SK-MEL-5 (cell line): Measurements from ENCODE around the gene TPPP. TPM values are rescaled to one million over a fixed set of nuclear protein-coding genes. Genes with fewer than 3 reads are reported as not detected.
"Not testable (repeated sequence)": the region's sequence is repeated elsewhere in the genome, so short reads cannot be mapped to it uniquely, and the experiment has no call there.

Experiments used
- DNase-seq: peaks from one replicate; pipeline ENCODE4 v3.0.0-alpha.2; 2016; ENCODE audit warnings: low read depth, low spot score
- in situ Hi-C: cut with HindIII; loops from 2 replicates; pipeline ENCODE4 v1.10.0; 2016; ENCODE audit warnings: low sequenced_read_pairs, high pct_unique_total_duplicates, low pct_unique_long_range_greater_than_20kb
- total RNA-seq: library from RNA; depleted of rRNA; stranded (reverse); fragments of >200 nt; shearing (Covaris generic); gene quantifications from 2 replicates; pipeline ENCODE4 v1.2.3, GENCODE V29; 2014

TPPP gene
- total RNA-seq, 1 experiment from 2014 or later: 5.1 TPM

DNA sequence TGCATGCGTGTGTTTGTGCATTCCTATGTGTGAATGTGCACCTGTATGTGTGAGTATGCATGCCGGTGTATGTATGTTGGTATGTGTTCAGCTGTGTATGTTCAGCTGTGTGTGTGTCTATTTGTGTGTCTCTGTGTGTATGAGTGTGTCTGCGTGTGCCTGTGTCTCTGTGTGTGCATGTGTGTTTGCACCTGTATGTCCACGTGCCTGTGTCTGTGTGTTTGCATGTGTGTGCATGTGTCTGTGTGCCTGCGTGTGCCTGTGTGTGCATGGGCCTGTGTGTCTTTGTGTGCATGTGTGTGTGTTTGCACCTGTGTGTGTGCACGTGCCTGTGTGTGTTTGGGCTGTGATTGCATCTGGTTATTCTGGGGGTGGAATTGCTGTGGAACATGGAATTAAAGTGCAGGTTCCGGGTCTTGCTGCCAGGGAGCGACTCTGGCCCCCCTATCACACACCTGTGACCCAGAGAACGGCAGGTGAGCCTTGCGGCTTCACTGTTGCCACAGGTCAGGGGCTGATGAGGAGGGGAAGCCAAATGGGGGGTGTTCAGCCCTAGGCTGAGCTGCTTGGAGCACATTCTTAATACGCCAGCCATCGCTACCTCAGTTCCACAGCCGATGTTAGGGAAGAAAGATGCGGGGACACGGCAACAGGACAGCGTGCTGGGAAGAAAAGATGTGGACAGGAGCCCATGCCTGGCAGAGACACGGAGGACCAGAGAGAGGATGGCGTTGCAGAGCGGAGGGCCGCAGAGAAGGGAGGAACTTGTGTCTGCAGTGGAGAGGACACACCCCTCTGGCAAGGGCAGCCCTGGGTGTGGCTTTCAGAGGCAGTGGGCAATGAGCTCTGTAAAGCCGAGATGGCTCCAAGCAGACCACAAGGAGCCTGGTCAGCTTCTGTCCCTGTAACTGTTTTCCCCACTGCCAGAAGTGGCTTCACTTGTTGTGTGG is 3.9 kb upstream of the TPPP start:
- DNase-seq, in situ Hi-C loops: not testable (repeated sequence)

DNA sequence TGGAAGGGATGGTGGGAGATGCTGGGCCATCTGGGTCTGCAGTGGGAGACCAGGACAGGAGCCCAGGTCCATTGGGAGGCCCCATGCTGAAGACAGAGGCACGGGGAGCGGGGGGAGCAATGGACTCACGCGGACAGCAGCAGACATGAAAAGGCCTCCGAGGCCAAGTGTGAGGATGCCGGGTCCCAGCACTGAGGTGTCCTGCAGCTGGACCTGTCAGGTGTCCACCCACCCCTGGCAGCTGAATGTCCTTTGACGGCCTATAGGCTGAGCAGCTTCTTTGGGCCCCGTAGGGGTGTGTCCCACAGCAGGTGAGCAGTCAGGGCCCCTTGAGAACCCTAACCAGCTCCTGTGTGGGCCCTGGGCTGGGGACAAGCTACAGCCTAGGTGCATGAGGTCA is 3.0 kb upstream of the TPPP start:
- DNase-seq, in situ Hi-C loops: not testable (repeated sequence)

DNA sequence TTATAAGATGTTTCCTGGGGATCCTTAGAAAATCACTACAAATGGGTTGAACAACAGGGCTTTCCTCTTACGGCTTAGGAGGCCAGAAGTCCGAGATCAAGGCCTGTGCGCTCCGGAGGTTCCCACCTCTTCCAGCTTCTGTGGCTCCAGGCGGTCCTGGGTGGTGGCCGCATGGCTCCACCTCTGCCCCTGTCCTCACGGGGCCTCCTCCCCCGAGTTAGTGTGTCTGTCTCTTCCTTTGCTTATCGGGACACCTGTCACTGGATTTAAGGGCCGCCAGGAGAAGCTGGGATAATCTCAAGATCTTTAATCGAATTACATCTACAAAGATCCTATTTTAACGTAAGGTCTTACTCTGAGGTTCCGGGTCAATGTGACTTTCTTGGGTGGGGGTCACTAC is 2.3 kb upstream of the TPPP start:
- DNase-seq, in situ Hi-C loops: not testable (repeated sequence)

DNA sequence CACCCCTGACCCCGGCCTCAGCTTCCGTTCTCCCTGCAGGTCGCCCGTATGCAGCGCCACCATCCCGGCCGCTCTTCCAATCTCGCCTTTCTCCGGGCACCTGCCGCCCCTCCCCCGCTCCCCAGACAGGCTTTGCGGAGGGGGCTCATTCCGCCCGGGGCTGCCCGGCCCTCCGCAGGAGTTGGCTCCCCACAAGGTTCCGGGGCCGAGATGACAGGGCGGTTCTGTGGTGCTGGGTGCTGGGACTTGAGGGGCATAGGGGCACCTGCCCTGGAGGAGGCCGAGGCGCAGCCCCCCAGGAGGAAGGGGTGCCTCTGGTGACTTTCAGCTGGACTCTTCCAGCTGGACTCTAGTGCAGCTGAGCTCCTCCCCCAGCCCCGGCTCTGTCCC is 885 bp upstream of the TPPP start:
- DNase-seq, in situ Hi-C loops: not testable (repeated sequence)

DNA sequence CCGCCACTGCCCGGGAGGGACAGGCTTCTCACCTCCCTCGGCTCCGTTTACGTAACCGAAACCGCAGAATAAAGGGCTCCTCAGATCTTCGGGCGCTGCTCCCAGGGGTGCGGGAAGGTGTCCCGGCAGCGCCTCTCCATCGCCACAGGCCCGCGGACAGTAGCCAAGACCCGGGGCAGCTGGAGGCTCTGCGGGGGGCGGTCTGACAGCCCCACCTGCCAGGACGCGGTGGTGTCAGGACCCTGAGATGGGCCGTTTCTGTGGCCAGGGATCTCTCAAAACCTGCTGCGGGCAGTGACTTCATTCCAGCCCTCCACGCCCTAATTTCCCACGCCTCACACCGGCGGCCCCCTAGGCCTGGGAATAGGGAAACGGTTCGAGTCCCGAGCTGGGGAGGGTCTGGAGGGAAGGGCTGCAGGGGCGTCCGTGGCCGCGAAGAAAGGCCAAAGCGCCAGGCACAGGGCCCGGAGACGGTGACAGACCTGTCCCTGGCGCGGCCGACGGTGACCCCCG is 567 bp downstream of the TPPP start:
- in situ Hi-C loops: not testable (repeated sequence)
- peak; percentile 41 for DNase-seq

DNA sequence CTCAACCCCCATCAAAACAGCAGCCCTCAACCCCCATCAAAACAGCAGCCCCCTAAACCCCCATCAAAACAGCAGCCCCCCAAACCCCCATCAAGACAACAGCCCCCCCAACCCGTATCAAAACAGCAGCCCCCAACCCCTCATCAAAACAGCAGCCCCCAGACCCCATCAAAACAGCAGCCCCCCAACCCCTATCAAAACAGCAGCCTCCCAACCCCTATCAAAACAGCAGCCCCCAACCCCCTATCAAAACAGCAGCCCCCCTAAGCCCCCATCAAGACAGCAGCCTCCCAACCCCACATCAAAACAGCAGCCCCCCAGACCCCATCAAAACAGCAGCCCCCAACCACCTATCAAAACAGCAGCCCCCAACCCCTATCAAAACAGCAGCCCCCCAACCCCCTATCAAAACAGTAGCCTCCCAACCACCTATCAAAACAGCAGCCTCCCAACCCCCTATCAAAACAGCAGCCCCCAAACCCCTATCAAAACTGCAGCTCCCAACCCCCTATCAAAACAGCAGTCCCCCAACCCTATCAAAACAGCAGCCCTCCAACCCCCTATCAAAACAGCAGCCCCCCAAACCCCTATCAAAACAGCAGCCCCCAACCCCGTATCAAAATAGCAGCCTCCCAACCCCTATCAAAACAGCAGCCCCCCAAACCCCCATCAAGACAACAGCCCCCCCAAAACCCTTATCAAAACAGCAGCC is 1.2 kb downstream of the TPPP start:
- no peak for DNase-seq
- in situ Hi-C loops: no loop called here

DNA sequence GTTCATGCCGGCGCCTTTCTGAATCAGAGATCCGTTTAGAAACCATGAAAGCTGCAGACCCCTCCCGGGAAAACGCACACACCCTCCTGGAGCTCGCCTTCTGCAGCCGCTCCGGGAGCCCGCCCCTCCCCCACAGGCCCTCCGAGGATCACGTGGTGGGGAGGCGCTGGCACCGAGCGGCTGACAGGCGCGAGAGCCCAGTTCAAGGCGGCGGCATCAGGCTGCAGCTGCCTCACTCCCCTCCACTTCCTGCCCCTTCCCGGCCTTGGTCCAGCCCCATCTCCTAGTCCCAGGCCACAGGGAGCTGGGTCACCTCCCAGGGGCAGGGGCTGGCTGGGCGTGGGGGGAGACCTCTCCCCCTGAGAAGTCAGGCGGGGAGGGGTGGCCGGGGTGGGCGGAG is 2.1 kb downstream of the TPPP start:
- in situ Hi-C loops, DNase-seq: not testable (repeated sequence)

DNA sequence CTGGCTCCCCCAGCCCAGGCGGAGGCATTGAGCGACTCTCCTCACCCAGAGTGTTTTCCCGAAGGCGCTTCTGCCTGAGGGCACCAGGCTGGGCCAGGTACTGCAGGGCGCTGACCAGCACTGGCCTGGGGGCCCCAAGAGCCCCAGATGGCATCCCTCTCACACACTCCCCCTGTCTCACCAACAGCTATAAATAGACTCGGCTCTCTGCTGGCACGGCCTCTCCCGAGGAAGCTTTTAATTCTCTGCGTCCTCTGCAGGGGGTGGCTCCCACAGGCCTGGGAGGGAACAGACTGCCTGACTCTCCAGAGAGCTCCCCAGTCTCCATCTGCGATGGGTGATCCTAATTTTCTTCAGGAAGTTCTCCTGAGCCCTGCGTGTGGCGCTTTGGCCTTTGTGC is 2.9 kb downstream of the TPPP start:
- in situ Hi-C loops, DNase-seq: not testable (repeated sequence)

DNA sequence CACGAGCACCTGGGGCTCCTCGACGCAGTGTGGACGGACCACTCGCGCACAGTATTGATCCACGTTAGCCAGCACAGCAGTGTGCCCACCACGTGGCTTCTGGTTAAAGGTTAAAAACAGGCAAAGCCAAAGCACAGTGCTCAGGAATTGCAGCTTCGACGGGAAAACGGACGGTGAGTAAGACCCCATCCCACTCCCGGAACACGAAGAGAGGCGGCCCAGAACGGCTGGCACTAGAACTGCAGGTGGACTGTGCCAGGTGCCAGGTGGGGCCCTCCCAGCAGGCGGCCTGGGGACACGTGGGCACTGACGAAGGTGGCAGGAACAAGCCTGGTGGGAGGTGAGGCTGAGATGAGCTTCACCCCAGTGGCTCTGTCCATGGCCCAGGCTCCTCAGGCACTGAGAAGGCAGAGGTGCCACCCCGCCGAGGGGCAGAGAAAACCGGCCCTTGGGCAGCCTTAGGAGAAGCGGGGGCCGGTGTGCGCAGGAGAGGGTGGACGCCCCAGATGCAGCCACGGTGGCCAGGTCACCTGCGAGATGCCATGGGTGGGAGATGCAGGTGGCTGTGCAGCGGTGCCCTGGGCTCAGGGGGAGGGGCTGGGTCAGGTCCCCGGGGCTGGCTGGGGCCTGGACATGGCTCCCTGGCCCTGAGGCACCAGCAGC is 4.7 kb downstream of the TPPP start:
- DNase-seq, in situ Hi-C loops: not testable (repeated sequence)

DNA sequence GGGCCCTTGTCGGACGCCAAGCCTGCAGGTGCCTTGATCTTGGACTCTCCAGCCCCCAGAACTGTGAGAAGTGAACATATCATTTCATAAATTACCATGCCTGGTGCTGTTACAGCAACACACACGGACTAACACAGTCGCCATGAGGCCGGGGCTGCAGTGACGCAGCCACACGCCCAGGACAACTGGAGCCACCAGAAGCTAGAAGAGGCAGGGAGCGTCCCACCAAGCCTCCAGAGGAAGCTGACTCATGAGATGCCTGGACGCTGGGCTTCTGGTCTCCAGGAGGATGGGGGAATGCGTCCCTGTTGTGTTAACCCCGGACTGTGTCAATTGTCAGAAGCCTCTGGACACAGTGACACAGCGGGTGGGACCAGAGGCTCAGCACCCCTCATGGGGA is 6.2 kb downstream of the TPPP start:
- DNase-seq, in situ Hi-C loops: not testable (repeated sequence)

DNA sequence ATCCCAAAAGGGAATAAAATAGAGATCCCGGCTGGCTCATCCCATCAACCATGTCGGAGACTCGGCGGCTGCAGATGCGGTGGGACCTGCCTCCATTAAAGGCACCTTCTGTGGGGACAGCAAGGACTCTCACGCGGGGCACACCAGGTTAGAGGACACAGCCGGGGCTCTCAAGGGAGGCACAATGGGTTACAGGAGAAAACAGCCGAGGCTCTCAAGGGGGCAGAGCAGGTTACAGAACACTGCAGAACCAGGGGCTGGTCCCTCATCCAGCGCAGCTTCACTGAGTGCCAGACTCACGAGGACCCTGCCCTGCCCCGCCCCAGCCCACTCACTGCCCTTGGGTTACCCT is 7.0 kb downstream of the TPPP start:
- DNase-seq, in situ Hi-C loops: not testable (repeated sequence)

DNA sequence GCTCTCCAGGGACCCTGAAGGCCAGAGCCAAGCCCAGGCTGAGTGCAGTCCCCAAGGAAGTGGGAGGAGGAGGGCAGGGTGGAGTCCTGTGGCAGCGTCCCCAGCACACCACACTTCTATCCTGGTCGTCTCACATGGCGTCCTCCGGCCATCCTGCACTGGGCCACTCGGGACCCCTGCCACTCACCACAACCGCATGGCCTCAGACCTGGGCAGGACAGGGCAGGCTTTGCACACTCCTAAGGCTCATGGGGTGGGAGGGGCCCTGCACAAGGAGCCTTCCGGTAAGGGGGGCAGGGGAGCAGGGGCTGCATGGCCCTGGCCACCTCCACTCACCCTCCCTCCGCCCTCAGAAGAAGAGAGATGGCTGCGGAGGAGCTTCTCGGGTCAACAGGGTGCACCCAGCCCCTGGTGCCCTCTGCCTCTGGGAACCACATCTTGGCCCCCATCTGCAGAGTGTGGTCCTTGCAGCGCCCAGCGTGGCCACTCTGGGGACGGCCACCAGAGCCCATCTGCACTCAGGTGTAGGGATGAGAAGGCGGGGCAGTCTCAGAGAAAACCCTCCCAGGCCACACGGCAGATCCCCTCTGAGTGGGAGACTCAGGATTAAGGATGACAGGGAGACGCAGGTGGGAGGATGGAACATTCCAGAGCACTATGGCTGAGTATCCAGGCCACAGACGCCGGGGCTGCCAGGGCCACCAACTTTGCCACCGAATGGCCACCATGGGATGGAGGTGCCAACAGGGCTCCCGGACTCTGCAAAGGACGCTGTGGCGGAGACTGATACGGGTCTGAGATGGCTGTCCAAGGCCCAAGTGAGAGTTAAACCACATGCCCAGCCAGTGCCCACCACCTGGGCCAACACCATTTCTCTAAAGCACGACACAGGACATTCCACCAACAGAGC is 7.6 kb downstream of the TPPP start:
- DNase-seq: no peak
- in situ Hi-C loops: no loop called here

DNA sequence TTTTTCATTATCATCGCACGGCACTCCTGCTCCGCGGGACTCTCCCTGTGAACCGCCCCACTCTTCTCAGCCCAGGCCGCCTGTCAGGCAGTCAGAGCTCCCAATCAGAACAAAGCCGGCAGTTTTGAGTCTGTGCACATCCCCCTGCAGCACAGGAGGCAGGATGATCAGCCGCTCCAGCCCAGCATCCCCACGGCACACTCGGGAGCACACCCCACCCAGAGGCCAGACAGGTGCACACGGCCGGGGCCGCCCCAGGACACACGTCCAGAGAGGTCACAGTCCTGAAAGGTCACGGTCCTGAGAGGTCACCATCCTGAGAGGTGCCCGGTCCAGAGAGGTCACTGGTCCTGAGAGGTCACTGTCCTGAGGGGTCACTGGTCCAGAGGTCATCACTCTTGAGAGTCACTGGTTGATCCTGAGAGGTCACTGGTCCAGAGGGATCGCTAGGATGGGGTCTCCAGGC is 8.4 kb downstream of the TPPP start:
- in situ Hi-C loops: no loop called here
- no peak for DNase-seq

DNA sequence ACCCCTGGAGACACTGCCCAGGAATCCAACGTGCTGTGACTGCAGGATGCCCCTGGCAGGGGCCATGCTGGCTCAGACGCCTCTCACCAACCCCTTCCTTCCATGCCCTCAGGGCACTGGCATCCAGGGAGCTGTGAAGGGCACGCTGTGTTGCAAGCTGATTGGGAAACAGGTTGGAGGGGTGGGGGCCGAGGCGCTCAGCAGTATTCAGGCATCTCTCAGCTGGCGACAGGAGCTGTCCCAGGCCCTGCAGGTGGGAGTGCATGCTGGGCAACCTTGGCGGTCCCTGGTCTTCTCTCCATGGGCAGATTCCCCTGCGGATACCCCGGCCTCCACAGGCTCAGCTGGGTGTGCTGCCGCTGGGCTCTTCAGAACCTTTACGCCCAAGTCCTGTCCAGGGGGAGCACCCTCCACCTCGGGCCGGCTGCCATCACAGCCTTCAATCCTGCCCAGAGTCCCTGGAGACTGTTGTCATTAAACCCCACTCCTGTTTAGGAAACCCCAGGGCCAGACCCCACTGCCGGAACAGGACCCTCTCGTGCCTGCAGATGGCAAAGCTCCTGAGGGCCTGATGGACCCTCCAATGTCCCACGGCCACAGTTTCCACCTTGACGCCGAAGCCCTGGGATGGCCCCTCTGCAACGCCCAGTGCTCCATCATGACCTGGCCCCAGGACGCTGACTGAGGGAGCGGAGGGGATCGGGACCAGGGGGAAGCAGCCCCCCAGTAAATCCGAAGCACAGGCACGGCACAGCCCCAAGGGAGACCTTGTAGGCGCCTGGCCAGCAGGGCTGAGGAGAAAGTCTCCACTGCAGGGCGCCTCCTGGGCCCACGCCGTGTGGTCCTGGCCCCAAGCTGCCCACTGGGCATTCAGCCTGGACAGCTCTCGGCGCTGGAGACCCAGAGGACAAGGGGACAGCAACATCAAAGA is 9.3 kb downstream of the TPPP start:
- in situ Hi-C loops: no loop called here
- no peak for DNase-seq

DNA sequence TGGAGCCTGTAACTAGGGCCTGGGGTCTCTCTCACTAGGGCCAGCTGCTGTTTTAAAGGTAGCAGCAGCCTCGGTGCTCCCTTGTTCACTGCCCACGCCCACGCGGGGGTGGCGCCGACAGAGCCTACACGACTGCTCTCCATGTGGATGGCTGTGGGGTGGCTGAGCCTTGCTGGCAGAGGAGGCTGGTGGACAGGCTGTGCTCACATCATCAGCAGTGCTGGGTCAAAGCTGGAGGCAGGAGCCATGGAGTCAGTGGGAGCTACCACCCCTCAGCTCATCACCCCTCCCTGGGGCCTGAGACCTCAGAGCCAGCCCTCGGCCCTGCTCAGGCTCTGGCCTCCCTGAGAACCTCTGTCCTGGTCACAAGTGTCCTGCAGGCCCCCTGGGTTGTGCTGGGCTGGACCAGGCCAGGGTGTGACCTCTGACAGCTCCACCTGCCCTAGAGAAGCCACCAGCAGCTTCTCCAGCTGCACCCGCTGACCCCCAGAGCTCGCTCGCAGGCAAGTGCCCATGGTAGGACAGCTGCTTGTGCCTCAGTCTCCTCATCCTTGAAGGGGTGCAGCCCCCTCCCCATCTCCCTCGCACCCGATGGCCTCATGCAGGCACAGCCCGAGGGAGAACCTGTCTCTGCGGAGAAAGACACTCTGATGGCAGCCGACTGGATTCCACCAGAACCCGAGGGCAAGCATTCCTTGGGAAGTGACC is 10.3 kb downstream of the TPPP start:
- in situ Hi-C loops, DNase-seq: not testable (repeated sequence)
